Measurements from ENCODE around the gene U2AF1L4.
A peak's percentile ranks its signal among the peaks of the same experiment; 100 is the strongest.

U2AF1L4 gene

GRCh38 chr19:35703343-35703742, 41.9 kb downstream of the U2AF1L4 start:
- no peak for DNase-seq

- peak; percentile 97 for DNase-seq
Observed at GRCh38 chr19:35702223-35703012, 42.8 kb downstream of the U2AF1L4 start.

- DNase-seq, result no peak
Observed at GRCh38 chr19:35696835-35697234, 48.4 kb downstream of the U2AF1L4 start.

GRCh38 chr19:35695895-35696422, 49.3 kb downstream of the U2AF1L4 start:
- DNase-seq, result no peak

- peak; percentile 78 for DNase-seq
Observed at GRCh38 chr19:35693835-35694599, 51.2 kb downstream of the U2AF1L4 start.

- no peak for DNase-seq
Observed at GRCh38 chr19:35693422-35693821, 51.8 kb downstream of the U2AF1L4 start.

Measured in DMS79 (cell line).